NCI-H2081 treated with DMSO at 0.1 percent for 48 hours (cell line): ENCODE data around the gene KCTD15.

Experiments
- DNase-seq: peaks from one replicate; lab custom pipeline; 2025; lab: John Stamatoyannopoulos, UW

The KCTD15 gene

DNA sequence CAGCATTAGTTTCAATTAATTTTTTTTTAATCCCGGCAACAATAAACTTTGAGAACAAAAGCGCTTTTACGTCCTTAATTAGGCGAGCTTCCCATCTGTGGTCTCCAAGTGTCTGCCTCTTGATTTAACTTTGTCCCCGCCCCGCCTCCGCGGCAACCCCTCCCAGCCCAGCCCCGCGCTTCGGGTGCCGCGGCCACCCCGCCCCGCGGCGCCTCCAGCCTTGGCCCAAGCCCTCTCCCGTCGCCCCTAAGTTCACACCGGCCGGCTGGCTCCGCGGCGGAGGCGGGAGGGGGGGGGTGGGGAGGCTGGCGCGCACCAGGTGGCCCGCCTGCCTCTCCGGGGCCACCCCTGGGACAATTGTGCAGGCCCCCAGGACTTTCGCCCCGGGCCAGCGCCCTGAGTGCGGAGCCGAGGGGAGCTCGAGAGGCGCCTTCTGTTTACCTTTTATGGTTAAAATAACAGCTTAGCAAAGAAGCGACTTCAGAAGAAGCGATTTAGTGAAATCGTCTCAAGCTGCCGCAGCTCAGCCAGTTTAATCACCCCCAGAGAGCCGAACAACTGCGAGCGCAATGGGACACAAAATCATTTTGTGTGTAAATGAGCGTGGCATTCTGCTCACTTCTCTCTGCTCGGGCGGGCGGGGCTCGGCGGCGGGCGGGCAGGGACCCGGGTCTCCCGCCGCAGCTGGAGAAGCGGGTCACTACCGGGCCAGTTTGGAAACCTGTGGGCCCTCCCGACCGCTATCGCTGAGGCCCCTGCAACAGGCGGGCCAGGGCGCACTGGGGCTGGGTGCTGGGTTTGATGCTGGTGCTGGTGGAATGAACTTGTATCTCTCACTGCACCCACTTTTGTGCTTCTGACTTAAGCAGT, 1.4 kb downstream of the KCTD15 start:
- DNase-seq, result no peak

DNA sequence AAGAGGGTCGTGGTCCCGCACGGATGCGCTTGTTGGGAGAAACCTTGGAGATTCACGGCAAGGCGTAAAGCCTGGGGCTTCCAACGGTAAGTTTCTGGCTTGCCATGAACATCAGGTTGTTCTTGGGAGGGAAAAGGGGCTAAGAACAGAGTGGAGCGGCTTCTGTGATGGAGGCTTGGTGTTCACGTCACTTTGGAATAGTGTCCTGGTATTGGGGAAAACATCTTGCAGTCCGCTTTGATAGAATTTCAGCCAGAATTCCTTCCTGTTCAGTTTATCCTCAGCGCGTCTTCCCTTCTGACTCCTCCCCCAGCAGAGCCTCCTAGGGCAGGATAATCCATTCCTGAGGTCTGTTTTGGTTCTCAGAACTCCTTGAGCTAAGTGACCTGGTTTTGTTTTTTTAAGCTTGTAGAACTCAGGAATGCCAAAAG, 2.0 kb downstream of the KCTD15 start:
- no peak for DNase-seq

- DNase-seq, result no peak
Observed at GRCh38 chr19:33799476-33799875, 2.8 kb downstream of the KCTD15 start.

- no peak for DNase-seq
Observed at GRCh38 chr19:33800012-33800680, 3.5 kb downstream of the KCTD15 start.

DNA sequence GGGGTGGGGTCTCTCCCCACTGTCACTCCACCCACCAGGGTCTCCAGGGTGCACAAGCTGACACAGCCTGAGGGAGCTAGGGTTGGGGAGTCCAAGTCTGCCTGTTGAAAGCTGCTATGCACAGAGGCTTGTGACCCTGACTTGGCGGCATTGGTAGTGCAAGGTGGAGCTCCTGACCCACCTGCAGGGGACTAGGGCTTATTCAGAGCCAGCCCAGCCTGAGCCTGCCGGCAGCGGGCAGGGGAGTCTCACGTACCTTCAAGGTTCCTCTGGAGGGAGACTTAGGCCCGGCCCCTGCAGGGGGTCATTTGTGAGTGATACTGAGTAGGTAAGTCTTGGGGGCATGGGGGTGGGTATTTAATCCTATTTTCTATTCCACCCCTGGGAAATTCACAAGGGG, 4.7 kb downstream of the KCTD15 start:
- DNase-seq, result no peak

DNA sequence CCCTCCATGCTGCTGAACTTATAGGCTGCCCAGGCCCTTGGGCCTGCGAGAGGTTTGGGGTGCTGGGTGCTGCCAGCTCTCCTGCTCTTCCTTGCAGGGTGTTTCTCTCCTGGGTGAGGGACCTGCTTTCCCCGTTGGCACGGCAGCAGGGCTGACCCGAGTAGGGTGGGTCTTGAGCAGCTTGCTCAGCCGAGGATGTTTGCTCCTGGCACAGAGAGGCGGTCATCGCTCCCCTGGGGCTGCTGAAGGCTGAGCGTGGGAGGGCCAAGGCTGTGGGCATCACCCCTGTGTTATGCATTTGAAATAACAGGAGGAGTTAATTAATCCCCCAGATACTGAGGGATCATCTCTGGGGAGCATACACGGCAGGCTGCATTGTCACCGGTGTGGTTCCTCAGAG, 5.3 kb downstream of the KCTD15 start:
- no peak for DNase-seq

GRCh38 chr19:33802801-33803200, 6.1 kb downstream of the KCTD15 start:
- DNase-seq, result no peak

- no peak for DNase-seq
Observed at GRCh38 chr19:33803383-33803782, 6.7 kb downstream of the KCTD15 start.

DNA sequence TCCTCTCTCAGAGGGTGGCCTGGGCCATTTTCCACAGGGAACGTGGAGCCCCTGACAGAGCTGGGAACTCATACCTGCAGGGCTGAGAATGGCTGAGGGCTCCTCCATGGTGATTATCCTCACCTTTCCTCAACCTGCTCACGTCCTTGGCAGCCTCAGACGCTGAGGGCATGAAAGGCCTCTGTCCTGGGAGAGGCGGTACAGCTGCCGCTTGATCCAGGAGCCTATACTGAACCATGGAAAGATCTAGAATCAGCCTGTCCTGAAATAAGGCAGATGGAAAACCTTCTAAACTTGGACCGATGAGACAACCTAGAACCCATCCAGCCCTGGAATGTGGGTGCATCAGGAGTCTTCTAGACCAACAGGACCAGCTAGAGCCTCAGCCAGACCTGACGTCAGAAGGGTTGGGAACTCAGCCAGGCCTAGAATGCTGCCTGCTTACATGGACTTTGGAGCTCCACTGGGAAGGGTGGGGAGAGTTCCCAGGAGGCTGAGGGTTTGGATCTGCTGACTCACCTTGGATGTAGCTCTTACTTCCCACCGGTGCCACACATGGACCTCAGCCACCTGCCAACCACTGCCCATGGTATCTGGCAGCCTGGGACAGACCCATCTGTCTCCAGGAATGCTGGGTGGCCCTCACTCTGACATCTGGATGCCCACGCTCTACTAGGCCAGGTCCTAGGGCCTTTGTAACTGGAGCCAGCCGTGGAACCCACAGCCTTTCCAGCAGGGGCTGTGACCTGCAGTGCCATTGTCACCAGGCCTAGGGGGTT, 7.5 kb downstream of the KCTD15 start:
- DNase-seq, result no peak

DNA sequence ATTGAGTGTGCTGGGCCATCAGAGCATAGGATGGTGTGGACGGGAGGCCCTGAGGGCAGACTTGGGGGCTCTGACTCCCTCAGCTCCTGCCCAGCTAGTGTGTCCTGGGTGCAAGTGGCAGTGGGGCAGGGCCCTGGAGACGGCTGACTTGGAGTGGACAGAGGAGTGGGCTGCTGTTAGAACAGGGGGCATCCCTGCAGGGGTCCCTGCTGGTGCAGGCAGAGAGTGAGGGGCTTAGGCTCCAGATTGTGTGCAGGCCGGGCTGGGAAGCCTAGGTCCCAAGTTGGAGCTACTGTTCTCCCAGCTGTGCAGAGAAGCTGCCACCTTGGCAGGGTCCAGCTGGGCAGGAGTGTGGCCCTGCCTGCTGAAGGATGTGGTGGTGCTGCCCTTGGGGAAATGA, 8.6 kb downstream of the KCTD15 start:
- no peak for DNase-seq

DNA sequence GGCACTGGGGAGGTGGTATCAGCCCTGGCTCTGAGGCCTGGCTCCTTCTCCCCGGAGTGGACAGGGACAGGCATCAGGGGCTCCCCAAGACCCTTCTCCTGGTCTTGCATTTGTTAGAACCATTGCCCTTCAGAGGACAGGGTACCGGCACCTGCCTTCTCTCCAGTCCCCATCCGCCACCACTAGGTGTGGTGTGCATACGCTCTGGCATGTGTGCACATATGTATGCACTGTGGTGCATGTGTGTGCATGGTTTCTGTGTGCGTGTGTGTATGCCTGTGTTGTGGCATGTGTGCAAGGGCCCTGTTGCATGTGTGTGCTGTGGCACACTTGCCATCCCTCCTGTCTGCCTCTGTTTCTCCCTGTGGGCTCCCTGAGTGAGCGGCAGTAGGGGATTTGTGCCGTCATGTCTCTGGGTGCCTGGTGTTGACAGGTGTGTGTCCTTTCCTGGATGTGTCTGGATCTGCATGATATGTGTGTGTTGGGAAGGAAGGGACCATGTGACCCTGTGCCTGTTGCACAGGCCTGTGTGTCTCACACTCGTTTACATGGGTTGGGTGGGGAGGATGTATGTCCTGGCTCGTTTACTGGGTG, 9.3 kb downstream of the KCTD15 start:
- no peak for DNase-seq

DNA sequence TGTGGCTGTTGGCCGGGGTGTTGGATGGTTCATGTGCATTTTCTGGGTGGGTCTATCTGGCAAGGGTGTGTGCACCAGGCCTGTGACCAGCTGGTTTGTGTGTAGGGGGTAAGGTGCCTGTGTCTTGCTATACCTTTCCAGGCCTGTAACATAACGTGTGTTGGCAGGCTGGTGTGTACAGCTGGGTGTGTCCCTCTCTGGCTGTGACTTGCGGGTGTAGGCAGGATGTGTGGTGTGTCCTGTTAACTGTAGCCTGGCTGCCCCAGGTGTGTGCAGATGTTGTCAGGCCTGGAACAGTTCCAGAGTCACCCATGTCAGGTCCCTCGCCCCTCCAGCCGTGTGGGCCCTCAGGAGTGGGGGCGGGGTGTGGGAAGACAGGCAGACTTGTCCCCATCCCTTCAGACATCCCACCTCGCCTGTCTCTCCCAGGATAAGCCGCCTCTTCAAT, 9.8 kb downstream of the KCTD15 start:
- no peak for DNase-seq

DNA sequence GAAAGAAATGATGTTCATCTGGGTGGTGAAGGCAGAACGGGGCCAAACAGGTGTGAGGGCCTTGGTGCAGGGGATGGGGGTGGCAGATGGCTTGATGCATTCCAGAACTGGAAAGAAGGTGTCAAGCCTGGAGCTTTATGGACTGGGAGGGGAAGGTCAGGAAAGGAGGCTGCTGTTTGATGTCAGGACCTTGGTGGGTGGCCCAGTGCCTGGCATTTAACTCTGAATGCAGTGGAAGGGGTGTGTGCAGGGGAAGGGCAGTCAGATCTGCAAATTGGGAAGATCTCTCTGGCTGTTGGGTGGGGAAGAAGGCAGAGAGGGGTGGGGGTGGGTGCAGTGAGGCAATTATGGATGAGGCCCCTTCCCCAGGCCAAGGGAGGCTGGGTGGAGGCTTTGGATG, 11.7 kb downstream of the KCTD15 start:
- no peak for DNase-seq

DNA sequence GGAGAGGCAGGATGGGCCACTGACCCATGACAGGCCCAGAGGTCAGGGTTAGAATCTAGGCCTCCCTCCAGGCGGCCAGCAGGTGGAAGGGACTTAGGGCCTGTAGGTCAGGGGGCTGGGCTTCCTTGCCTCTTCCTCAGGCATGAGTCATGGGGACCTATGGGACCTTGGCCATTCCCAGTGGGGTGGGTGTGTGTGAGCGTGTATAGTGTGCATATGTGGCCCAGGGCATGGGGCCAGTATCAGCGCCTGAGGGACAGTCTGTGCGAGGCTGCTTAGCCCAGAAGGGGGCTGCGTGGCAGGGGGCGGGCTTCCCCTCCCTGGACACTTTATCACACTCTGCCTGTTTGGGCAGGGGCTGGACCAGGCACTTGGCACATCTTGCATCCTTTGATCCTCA, 13.3 kb downstream of the KCTD15 start:
- DNase-seq, result no peak

GRCh38 chr19:33810821-33811220, 14.2 kb downstream of the KCTD15 start:
- DNase-seq, result no peak

DNA sequence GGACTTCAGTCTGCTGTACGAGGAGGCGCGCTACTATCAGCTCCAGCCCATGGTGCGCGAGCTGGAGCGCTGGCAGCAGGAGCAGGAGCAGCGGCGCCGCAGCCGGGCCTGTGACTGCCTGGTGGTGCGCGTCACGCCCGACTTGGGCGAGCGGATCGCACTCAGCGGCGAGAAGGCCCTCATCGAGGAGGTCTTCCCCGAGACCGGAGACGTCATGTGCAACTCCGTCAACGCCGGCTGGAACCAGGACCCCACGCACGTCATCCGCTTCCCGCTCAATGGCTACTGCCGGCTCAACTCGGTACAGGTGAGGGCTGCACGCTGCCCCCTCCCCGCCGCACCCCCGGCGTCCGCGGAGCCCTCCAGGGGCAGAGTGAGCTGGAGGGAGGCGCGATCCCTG, 14.6 kb downstream of the KCTD15 start:
- no peak for DNase-seq

DNA sequence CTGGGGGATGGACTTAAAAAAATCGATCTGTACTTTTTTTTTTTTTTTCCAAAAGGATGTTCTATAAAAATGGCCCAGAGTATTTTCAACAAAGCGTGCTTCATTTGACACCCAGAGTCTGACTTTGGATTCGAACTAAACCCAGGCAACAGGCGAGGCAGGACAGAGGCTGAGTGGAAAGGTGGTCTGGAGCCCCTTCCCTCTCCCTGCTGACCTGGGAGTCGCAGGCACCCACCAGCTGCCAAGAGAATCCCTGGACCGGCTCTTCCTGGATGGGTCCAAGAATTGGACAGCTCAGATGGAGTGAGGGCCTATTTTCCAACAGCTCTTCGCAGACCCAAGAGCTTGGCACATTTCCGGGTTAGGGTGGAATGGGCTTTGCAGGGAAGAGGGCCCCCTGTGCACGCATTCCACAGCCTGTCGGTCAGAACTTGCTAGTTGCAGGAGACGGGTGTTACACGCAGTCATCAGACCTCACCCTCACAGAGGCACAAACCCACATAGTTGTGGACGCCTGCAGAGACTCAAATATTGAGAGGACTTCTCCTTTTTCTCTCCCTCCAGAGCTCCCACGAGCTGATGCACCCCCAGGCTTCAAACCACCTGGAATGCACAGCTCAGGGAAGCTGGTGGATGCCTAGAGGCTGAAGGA, 15.2 kb downstream of the KCTD15 start:
- no peak for DNase-seq

GRCh38 chr19:33812388-33813330, 16.0 kb downstream of the KCTD15 start:
- DNase-seq, result no peak

- no peak for DNase-seq
Observed at GRCh38 chr19:33813391-33814101, 16.9 kb downstream of the KCTD15 start.
